Testis (tissue), 3 donors: Measurements from ENCODE around the gene SERPINB6. TPM values are rescaled to one million over a fixed set of nuclear protein-coding genes. Genes with fewer than 3 reads are reported as not detected.

ENCODE experiments used
- DNase-seq: peaks from one replicate; pipeline ENCODE4 v3.0.0-alpha.2; 2019
- H3K27ac ChIP-seq, 2 donors: fragments of 200-600 bp; sonication (generic); one replicate each; pipeline ENCODE4 v1.5.1; 2019
- H3K27me3 ChIP-seq: fragments of 200-600 bp; sonication (generic); one replicate; pipeline ENCODE4 v1.5.1; 2019
- H3K36me3 ChIP-seq: fragments of 200-600 bp; sonication (generic); one replicate; pipeline ENCODE4 v1.5.1; 2017; ENCODE audit warnings: low read depth; ENCODE audit errors: missing control alignments
- H3K4me1 ChIP-seq: fragments of 200-600 bp; sonication (generic); one replicate; pipeline ENCODE4 v1.5.1; 2019
- H3K4me3 ChIP-seq, 2 donors: fragments of 200-600 bp; sonication (generic); one replicate each; pipeline ENCODE4 v1.5.1; 2017 to 2019
- H3K9me3 ChIP-seq: fragments of 200-600 bp; sonication (generic); one replicate; pipeline ENCODE4 v1.5.1; 2017
- POLR2A ChIP-seq: fragments of 450-650 bp; IDR thresholded peaks from one replicate; pipeline ENCODE4 v1.6.1; 2017; ENCODE audit warnings: antibody characterized with exemption, mild to moderate bottlenecking, moderate library complexity
- WGBS, 2 donors: methylation state at CpG; one replicate each; pipeline ENCODE4 v1.1.5; 2018; 5-methylcytosine and 5-hydroxymethylcytosine counted together
- intact Hi-C: fragments of 100-400 bp; cut with DNase I; formaldehyde crosslinking; loops from one replicate; pipeline ENCODE4 v1.15.1; 2023; ENCODE audit warnings: low total_unique reads
- polyA plus RNA-seq: library from polyadenylated mRNA; stranded (reverse); fragments of 350-450 nt; fragmentation: Illumina TruSeq; extraction: RNeasy Lipid Tissue Mini Kit (QIAGEN cat#74804); gene quantifications from one replicate; pipeline ENCODE4 v1.2.3, GENCODE V29; 2014; ENCODE audit warnings: low read depth, low replicate concordance; ENCODE audit not compliant: insufficient read depth
- total RNA-seq, 2 donors: library from RNA; depleted of rRNA; stranded (reverse); fragments of >200 nt; gene quantifications; one replicate each; pipeline ENCODE4 v1.2.3, GENCODE V29; 2016
- TF ChIP-seq, protein P1 (sequence below), 3 experiments: fragments of 450-650 bp in 2 of 3; fragments of 200-600 bp in 1 of 3; sonication (generic) in 1 of 3; IDR thresholded peaks; one replicate each; pipeline ENCODE4 v1.5.1; 2016 to 2019; ENCODE audit warnings: antibody characterized with exemption in 3 of 3, mild to moderate bottlenecking in 2 of 3, moderate library complexity in 1 of 3

SERPINB6 gene
- total and polyA plus RNA-seq, 3 donors from 2014 or later, result 203 to 348 (median 281) TPM

GRCh38 chr6:2917801-2918445 lies 53.4 kb downstream of the SERPINB6 start:
- Histone ChIP-seq H3K9me3 (no peaks in the 10 kb centered on the region), H3K27me3 (no peaks in the 10 kb centered on the region), H3K36me3 (no peaks in the 10 kb centered on the region), H3K4me3 (no peak overlapping the region), H3K27ac (no peak overlapping the region), H3K4me1 (peaks cover 3% of the 10 kb centered on the region)
- 60 to 82% methylated on average over 11 to 14 of the region's 14 CpGs for WGBS, 2 donors
- no peak for DNase-seq
- no peak for TF ChIP-seq POLR2A
- TF ChIP-seq, protein P1, sequence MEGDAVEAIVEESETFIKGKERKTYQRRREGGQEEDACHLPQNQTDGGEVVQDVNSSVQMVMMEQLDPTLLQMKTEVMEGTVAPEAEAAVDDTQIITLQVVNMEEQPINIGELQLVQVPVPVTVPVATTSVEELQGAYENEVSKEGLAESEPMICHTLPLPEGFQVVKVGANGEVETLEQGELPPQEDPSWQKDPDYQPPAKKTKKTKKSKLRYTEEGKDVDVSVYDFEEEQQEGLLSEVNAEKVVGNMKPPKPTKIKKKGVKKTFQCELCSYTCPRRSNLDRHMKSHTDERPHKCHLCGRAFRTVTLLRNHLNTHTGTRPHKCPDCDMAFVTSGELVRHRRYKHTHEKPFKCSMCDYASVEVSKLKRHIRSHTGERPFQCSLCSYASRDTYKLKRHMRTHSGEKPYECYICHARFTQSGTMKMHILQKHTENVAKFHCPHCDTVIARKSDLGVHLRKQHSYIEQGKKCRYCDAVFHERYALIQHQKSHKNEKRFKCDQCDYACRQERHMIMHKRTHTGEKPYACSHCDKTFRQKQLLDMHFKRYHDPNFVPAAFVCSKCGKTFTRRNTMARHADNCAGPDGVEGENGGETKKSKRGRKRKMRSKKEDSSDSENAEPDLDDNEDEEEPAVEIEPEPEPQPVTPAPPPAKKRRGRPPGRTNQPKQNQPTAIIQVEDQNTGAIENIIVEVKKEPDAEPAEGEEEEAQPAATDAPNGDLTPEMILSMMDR (IDR thresholded peaks at IDR 0.05), result no peak
- intact Hi-C loops, result no loop called here

GRCh38 chr6:2917065-2917464 lies 54.3 kb downstream of the SERPINB6 start:
- intact Hi-C loops, result no loop called here
- H3K27ac ChIP-seq, result no peak overlapping the region

DNA sequence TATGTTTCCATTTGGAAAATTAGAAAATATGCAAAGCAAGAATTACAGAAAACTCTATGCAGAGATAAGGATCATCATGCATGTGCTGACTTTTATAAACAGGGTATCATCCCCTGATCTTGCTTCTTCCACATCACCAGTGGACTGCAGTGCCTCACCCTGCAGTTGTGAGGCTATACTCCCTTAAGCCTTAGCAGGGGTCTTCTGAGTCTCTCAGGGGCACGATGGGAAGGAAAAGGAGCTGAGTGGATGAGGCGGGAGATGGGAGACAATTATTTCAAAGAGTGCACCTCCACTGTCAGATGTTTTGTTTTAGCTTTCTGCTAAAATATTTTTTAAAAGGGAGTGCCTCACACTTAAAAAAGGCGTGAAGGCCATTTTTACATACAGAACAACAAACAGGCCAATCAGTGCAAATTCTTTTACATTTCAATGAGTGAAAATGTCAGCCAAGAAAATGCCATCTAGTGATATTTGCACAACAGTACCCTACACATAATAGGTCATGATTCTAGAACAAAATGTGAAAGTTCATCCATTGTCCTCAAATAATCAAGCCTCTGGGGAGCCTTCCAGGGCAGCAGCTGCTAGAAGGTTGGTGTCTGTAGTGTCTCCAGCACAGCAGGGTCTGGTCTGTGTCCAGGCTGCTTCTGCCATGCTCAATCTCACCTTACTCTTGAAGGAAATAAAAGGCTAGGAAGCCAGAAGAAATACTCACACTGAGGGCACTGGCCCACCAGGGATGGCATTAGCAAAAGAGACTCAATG lies 55.0 kb downstream of the SERPINB6 start:
- no peak overlapping the region for H3K4me3 ChIP-seq
- intact Hi-C loops, result no loop called here

More at GRCh38 chr6:2917065-2917464, 54.3 kb downstream of the SERPINB6 start:
- WGBS, 2 donors, result 71 to 90% methylated on average over 4 of the region's 4 CpGs
- peaks cover under 1% of the 10 kb centered on the region for H3K4me1 ChIP-seq
- H3K9me3 ChIP-seq, result no peaks in the 10 kb centered on the region
- H3K4me3 ChIP-seq, result no peak overlapping the region
- no peaks in the 10 kb centered on the region for H3K27me3 ChIP-seq
- TF ChIP-seq POLR2A, result no peak
- TF ChIP-seq, protein P1 (IDR thresholded peaks at IDR 0.05), result peak in 1 of 3 experiments; percentile 35
- no peaks in the 10 kb centered on the region for H3K36me3 ChIP-seq
- DNase-seq, result no peak

GRCh38 chr6:2915150-2915549 lies 56.2 kb downstream of the SERPINB6 start:
- Histone ChIP-seq H3K9me3 (no peaks in the 10 kb centered on the region), H3K4me3 (no peak overlapping the region), H3K27me3 (no peaks in the 10 kb centered on the region), H3K27ac (no peak overlapping the region), H3K36me3 (no peaks in the 10 kb centered on the region), H3K4me1 (no peaks in the 10 kb centered on the region)
- no peak for DNase-seq
- TF ChIP-seq POLR2A, result no peak
- TF ChIP-seq, protein P1 (IDR thresholded peaks at IDR 0.05), result no peak
- intact Hi-C loops, result no loop called here
- 75 to 85% methylated on average over 3 of the region's 3 CpGs for WGBS, 2 donors

More for the DNA sequence above, 55.0 kb downstream of the SERPINB6 start:
- 73 to 79% methylated on average over 3 of the region's 3 CpGs for WGBS, 2 donors
- Histone ChIP-seq H3K27ac (no peak overlapping the region), H3K27me3 (no peaks in the 10 kb centered on the region), H3K9me3 (no peaks in the 10 kb centered on the region), H3K4me1 (no peaks in the 10 kb centered on the region), H3K36me3 (no peaks in the 10 kb centered on the region)
- DNase-seq, result no peak
- TF ChIP-seq, protein P1 (IDR thresholded peaks at IDR 0.05), result no peak
